ENCODE measurements around the gene DPM2.

DPM2 gene

DNA sequence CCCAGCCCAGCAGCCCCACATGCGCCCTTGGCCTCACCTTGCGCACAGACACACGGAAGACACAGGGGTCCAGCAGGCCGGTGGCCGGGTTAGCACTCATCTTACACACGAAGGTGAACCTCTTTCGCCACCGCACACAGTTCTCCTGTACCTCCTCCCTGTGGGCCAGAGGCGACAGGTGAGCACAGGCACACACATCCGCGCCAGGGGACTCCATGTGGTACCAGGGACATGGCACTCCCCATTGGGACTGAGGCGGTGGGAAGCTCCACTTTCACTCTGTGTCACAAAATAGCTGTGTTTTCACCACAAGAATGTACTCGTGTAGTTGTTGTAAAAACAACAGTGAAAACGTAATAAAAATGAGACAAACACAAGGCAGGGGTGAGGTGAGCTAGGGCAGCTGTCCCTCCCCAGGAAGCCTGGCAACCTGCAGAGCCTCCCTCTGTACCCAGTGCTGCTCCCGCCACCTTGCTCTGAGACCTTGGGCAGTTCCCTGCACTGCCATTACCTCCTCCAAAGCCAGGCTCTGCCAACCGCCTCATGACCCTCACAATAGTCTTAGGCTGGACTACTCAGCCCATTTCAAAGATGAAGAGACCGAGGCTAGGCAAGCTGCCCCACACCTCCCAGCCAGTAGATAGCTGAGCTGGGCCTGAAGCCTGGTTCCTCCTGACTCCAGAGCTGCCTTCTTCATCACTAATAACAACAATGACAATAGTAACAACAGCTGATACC lies 16.3 kb upstream of the DPM2 start:
- H3K4me3 ChIP-seq (ENCODE audit: low read depth, low read length) = no peak overlapping the region
- TF ChIP-seq, protein P1, sequence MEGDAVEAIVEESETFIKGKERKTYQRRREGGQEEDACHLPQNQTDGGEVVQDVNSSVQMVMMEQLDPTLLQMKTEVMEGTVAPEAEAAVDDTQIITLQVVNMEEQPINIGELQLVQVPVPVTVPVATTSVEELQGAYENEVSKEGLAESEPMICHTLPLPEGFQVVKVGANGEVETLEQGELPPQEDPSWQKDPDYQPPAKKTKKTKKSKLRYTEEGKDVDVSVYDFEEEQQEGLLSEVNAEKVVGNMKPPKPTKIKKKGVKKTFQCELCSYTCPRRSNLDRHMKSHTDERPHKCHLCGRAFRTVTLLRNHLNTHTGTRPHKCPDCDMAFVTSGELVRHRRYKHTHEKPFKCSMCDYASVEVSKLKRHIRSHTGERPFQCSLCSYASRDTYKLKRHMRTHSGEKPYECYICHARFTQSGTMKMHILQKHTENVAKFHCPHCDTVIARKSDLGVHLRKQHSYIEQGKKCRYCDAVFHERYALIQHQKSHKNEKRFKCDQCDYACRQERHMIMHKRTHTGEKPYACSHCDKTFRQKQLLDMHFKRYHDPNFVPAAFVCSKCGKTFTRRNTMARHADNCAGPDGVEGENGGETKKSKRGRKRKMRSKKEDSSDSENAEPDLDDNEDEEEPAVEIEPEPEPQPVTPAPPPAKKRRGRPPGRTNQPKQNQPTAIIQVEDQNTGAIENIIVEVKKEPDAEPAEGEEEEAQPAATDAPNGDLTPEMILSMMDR (IDR thresholded peaks at IDR 0.05; ENCODE audit: borderline replicate concordance, insufficient read depth, low read depth, low read length) = no peak

DNA sequence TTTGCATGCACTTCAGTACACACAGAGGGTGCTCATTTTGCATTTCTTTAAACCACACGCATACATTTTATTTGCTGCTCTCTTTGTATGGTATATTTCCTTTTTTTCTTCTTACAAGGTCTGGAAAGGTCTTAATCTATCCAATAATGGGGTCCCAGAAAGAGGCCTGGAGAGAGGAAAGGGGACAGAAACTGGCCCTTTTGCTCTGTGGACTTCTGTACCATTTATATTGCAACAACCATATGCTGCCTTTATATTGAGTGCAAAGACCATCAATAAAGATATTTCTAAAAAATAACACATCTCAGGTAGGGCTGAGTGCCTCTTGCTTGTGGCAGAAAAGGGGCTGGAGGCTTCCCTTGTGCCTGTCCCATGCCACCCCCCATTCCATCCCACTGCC lies 15.5 kb upstream of the DPM2 start:
- H3K4me3 ChIP-seq (ENCODE audit: low read depth, low read length) = no peak overlapping the region
- TF ChIP-seq, protein P1 (IDR thresholded peaks at IDR 0.05; ENCODE audit: borderline replicate concordance, insufficient read depth, low read depth, low read length) = no peak

DNA sequence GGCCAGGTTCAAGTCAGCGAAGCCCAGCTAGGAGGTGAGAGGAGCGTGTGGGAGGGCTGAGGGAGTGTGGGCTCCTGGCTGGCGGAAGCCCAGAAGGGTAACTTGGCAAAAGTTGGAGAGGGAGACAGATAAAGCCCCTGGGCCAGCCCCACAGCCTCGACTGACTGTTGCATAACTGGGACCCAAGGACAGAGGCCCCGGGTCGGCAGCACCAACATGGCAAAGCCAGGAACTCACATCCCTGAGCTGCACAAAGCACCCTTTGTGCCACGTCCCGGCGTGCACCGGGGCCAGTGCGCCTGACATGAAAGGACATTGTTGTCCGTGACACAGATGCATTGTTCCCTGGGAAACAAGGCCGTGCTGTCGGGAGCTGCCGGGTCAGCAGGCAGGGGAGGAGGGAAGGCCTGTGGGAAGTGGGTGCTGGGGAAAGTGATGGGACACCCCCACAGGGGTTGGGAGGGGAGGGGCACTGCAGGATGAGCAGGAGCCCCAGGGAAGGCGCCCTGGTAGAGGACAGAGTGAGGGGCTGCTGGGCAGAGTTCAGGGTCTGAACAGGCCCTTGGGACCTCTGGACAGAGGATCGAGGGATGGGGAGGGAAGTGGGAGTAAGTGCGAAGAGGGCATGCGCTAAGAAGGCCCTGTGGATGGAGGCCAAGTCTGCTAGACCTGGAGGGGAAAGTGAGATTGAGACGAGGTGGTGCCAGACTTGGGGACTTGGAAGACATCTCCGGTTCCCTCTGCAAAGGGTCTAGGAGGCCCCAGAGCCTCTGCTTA lies 13.0 kb upstream of the DPM2 start:
- TF ChIP-seq, protein P1 (IDR thresholded peaks at IDR 0.05; ENCODE audit: borderline replicate concordance, insufficient read depth, low read depth, low read length) = no peak
- no peak overlapping the region for H3K4me3 ChIP-seq (ENCODE audit: low read depth, low read length)

DNA sequence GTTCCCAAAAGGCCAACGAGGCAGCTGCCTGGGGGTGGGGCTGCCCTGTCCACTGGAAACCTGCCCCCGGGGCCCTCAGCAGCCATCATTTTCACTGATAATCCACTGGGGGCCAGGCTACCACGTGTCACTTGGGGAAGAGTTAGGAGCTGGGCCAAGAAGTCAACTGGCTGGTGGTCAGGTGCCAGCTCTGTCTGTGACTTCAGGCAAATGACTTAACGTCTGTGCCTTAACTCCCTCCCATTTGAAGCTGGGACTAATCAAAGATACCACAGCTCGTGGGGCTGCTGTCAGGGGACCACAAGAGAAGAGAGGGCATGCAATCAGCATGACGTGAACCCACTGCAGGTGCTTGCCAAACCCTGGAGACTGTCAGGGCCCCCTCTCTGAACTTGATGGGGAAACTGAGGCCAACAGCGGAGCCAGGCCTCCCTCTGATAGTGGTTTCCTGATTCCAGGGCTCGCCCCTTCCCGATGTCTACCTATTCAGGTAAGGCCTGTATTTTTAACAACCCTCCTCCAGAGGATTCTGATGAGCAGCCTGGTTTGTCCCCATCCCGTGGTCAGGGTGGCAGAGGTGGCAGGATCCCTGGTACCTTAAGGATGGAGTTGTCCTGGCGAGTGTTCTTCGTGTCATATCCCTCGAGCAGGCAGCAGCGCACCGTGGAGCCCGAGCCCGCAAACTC lies 12.3 kb upstream of the DPM2 start:
- TF ChIP-seq, protein P1 (IDR thresholded peaks at IDR 0.05; ENCODE audit: borderline replicate concordance, insufficient read depth, low read depth, low read length) = no peak
- H3K4me3 ChIP-seq (ENCODE audit: low read depth, low read length) = no peak overlapping the region

DNA sequence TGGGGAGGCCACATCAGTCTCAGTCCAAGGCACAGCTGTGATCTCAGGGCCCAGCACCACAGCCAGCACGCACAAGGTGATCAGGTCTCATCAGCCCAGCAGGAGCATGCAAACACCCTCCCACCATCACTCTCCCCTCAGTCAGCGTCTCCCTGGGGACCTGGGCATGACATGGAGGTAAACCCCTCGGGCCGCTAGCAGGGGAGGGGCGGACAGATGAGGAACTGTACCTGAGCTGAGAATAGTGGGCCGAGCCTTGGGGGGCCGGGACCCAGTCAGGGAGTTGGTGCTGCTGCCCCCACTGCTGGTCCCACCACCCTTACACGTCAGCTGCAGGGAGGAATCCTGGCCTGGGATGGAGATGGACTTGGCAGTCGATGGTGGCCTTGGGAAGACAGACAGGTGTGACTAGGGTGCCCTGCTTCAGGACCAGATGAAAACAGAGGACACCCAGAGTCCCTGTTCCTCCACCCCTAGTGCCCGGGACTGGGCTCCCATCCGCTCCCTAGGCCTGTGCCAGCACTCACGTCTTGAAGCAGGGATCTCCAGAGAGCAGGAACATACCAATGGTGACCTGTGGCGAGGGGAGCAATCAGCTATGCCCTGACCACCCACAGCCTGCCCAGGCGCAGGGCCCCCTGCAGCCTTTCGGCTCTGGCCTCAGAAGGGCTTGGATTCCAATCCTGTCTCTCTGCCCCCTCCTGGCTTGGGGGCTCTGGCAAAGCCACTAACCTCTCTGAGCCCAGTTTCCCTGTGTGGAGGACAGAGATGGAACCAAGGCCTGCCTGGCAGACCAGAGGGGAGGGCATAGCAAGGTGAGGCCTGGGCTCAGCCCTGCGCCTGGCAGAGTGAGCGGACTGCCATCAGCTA lies 10.4 kb upstream of the DPM2 start:
- H3K4me3 ChIP-seq (ENCODE audit: low read depth, low read length) = no peak overlapping the region
- TF ChIP-seq, protein P1 (IDR thresholded peaks at IDR 0.05; ENCODE audit: borderline replicate concordance, insufficient read depth, low read depth, low read length) = no peak

DNA sequence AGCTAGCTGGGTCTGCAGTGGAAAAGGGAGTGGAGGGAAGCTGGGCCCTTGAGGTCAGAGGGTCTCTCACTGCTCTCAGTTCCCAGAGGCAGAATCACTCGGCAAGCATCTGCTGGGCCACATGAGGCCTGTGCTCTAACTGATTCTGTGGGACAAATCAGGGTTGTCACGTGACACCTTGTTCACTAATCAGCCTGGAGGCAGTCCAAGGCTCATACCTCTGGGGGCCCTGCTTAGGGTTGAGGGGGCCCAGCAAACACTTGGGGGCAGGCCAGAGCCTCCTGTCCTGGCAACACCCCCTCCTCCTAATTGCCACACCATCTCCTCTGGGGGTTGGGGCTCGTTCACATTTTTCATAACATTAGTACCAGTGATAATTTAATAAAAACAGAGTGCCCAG lies 9.1 kb upstream of the DPM2 start:
- TF ChIP-seq, protein P1 (IDR thresholded peaks at IDR 0.05; ENCODE audit: borderline replicate concordance, insufficient read depth, low read depth, low read length) = no peak
- no peak overlapping the region for H3K4me3 ChIP-seq (ENCODE audit: low read depth, low read length)
